GM23248 (cell line): Measurements from ENCODE around the gene CARD11. TPM values are rescaled to one million over a fixed set of nuclear protein-coding genes. Genes with fewer than 3 reads are reported as not detected.

Experiments used
- DNase-seq: peaks from one replicate; pipeline ENCODE4 v3.0.0-alpha.2; 2015
- H2AFZ ChIP-seq: fragments of 200-600 bp; sonication (generic); 2 replicates; pipeline ENCODE4 v1.6.1; 2016; ENCODE audit warnings: antibody characterized with exemption
- H3F3A ChIP-seq: fragments of 200-600 bp; sonication (generic); 2 replicates; pipeline ENCODE4 v1.6.1; 2016; ENCODE audit warnings: mild to moderate bottlenecking, antibody characterized with exemption, mixed run types; ENCODE audit not compliant: insufficient read depth
- H3K27ac ChIP-seq: fragments of 200-600 bp; sonication (generic); 2 replicates; pipeline ENCODE4 v1.5.1; 2016; ENCODE audit warnings: mild to moderate bottlenecking
- H3K27me3 ChIP-seq: fragments of 200-600 bp; sonication (generic); replicated peaks from 2 replicates; pipeline ENCODE4 v1.6.1; 2016; ENCODE audit warnings: mild to moderate bottlenecking; ENCODE audit not compliant: insufficient read depth
- H3K36me3 ChIP-seq: fragments of 200-600 bp; sonication (generic); 2 replicates; pipeline ENCODE4 v1.6.1; 2016; ENCODE audit warnings: low read depth, mild to moderate bottlenecking
- H3K4me1 ChIP-seq: fragments of 200-600 bp; sonication (generic); 2 replicates; pipeline ENCODE4 v1.6.1; 2016; ENCODE audit warnings: mild to moderate bottlenecking; ENCODE audit not compliant: insufficient read depth
- H3K4me2 ChIP-seq: fragments of 200-600 bp; sonication (generic); one replicate; pipeline ENCODE4 v1.6.1; 2016; ENCODE audit warnings: mild to moderate bottlenecking; ENCODE audit not compliant: unreplicated experiment
- H3K4me3 ChIP-seq: fragments of 200-600 bp; sonication (generic); 2 replicates; pipeline ENCODE4 v1.5.1; 2016; ENCODE audit warnings: mild to moderate bottlenecking
- H3K79me2 ChIP-seq: fragments of 200-600 bp; sonication (generic); 2 replicates; pipeline ENCODE4 v1.6.1; 2016; ENCODE audit warnings: mild to moderate bottlenecking; ENCODE audit not compliant: insufficient read depth
- H3K9ac ChIP-seq: fragments of 200-600 bp; sonication (generic); 2 replicates; pipeline ENCODE4 v1.6.1; 2016; ENCODE audit warnings: mild to moderate bottlenecking
- H3K9me2 ChIP-seq: fragments of 200-600 bp; sonication (generic); 2 replicates; pipeline ENCODE4 v1.6.1; 2016; ENCODE audit warnings: mixed run types, mild to moderate bottlenecking, moderate library complexity; ENCODE audit not compliant: insufficient read depth
- H3K9me3 ChIP-seq: fragments of 200-600 bp; sonication (generic); one replicate; pipeline ENCODE4 v1.6.1; 2017; ENCODE audit warnings: low read depth
- H4K20me1 ChIP-seq: fragments of 200-600 bp; sonication (generic); 2 replicates; pipeline ENCODE4 v1.6.0; 2016; ENCODE audit not compliant: insufficient read depth
- EZH2 ChIP-seq: fragments of 200-600 bp; sonication (generic); IDR thresholded peaks from 2 replicates; pipeline ENCODE4 v1.6.1; 2018; ENCODE audit warnings: antibody characterized with exemption, mild to moderate bottlenecking; ENCODE audit not compliant: insufficient read depth, poor library complexity, severe bottlenecking
- EZH2phosphoT487 ChIP-seq: fragments of 200-600 bp; sonication (generic); IDR thresholded peaks from 2 replicates; pipeline ENCODE4 v1.6.1; 2018; ENCODE audit warnings: antibody characterized with exemption, moderate library complexity, mild to moderate bottlenecking, low read depth; ENCODE audit not compliant: insufficient read depth
- WGBS, 2 experiments: methylation state at CpG; one replicate each; pipeline ENCODE4 v1.1.6; 2015 to 2017; ENCODE audit warnings: low lambda C conversion rate in 2 of 2, low coverage in 1 of 2; ENCODE audit errors: missing lambda C conversion rate in 2 of 2; 5-methylcytosine and 5-hydroxymethylcytosine counted together
- in situ Hi-C: fragments of 300-500 bp; cut with MboI; formaldehyde crosslinking; loops from 2 replicates; pipeline ENCODE4 v1.15.0; 2020
- polyA plus RNA-seq: library from polyadenylated mRNA; unstranded; fragments of >200 nt; fragmentation: Nextera tagmentation; extraction: Ambion mirVana; gene quantifications from 2 replicates; pipeline ENCODE4 v1.2.1, GENCODE V29; 2016
- total RNA-seq: library from RNA; depleted of rRNA; stranded (reverse); fragments of >200 nt; shearing (Covaris generic); gene quantifications from 2 replicates; pipeline ENCODE4 v1.2.3, GENCODE V29; 2014

The CARD11 gene
- total and polyA plus RNA-seq, 2 experiments from 2014 or later, result not detected

GRCh38 chr7:3078514-3078913 is 34.8 kb upstream of the CARD11 start:
- H3K4me3 ChIP-seq, result no peak overlapping the region
- no peak overlapping the region for H3K4me2 ChIP-seq
- DNase-seq, result no peak
- no peaks in the 10 kb centered on the region for H3K79me2 ChIP-seq
- no peak overlapping the region for H2AFZ ChIP-seq
- no peaks in the 10 kb centered on the region for H3K9me3 ChIP-seq
- no peak overlapping the region for H3K27ac ChIP-seq
- H3K9ac ChIP-seq, result no peak overlapping the region
- WGBS, 2 experiments, result 36 to 48% methylated on average over 7 of the region's 7 CpGs
- TF ChIP-seq EZH2phosphoT487, result no peak
- TF ChIP-seq EZH2, result no peak
- in situ Hi-C loops, result no loop called here
- no peaks in the 10 kb centered on the region for H3K27me3 ChIP-seq
- H3K36me3 ChIP-seq, result no peaks in the 10 kb centered on the region
- H3F3A ChIP-seq, result no peaks in the 10 kb centered on the region
- H4K20me1 ChIP-seq, result no peaks in the 10 kb centered on the region
- H3K4me1 ChIP-seq, result no peaks in the 10 kb centered on the region
- H3K9me2 ChIP-seq, result no peaks in the 10 kb centered on the region

- Histone ChIP-seq H4K20me1 (no peaks in the 10 kb centered on the region), H3K36me3 (no peaks in the 10 kb centered on the region), H3K27ac (no peak overlapping the region), H3K4me3 (no peak overlapping the region), H3K9ac (no peak overlapping the region), H3F3A (no peaks in the 10 kb centered on the region), H3K9me3 (no peaks in the 10 kb centered on the region), H3K9me2 (no peaks in the 10 kb centered on the region), H3K4me1 (no peaks in the 10 kb centered on the region), H3K27me3 (no peaks in the 10 kb centered on the region), H3K79me2 (no peaks in the 10 kb centered on the region), H3K4me2 (no peak overlapping the region), H2AFZ (no peak overlapping the region)
- no peak for TF ChIP-seq EZH2
- TF ChIP-seq EZH2phosphoT487, result no peak
- DNase-seq, result no peak
- in situ Hi-C loops, result no loop called here
- 12 to 19% methylated on average over 4 of the region's 4 CpGs for WGBS, 2 experiments
Observed at GRCh38 chr7:3076700-3077099, 33.0 kb upstream of the CARD11 start.

- TF ChIP-seq EZH2phosphoT487 (no peak), EZH2 (no peak)
- 0 to 5% methylated on average over 3 of the region's 3 CpGs for WGBS, 2 experiments
- no peaks in the 10 kb centered on the region for H3F3A ChIP-seq
- no peak overlapping the region for H3K27ac ChIP-seq
- H3K9me2 ChIP-seq, result no peaks in the 10 kb centered on the region
- in situ Hi-C loops, result no loop called here
- no peaks in the 10 kb centered on the region for H4K20me1 ChIP-seq
- no peaks in the 10 kb centered on the region for H3K27me3 ChIP-seq
- H3K79me2 ChIP-seq, result no peaks in the 10 kb centered on the region
- H3K36me3 ChIP-seq, result no peaks in the 10 kb centered on the region
- no peak overlapping the region for H3K9ac ChIP-seq
- H3K9me3 ChIP-seq, result no peaks in the 10 kb centered on the region
- H2AFZ ChIP-seq, result no peak overlapping the region
- no peak for DNase-seq
- no peak overlapping the region for H3K4me2 ChIP-seq
- H3K4me3 ChIP-seq, result no peak overlapping the region
- no peaks in the 10 kb centered on the region for H3K4me1 ChIP-seq
Observed at GRCh38 chr7:3076163-3076562, 32.5 kb upstream of the CARD11 start.

- TF ChIP-seq EZH2phosphoT487, result no peak
- TF ChIP-seq EZH2, result no peak
- H3K27ac ChIP-seq, result no peak overlapping the region
- no peak for DNase-seq
- H3F3A ChIP-seq, result no peaks in the 10 kb centered on the region
- H3K4me1 ChIP-seq, result no peaks in the 10 kb centered on the region
- H3K9me2 ChIP-seq, result no peaks in the 10 kb centered on the region
- H3K9ac ChIP-seq, result no peak overlapping the region
- no peaks in the 10 kb centered on the region for H3K79me2 ChIP-seq
- no peaks in the 10 kb centered on the region for H3K36me3 ChIP-seq
- H4K20me1 ChIP-seq, result no peaks in the 10 kb centered on the region
- H3K9me3 ChIP-seq, result no peaks in the 10 kb centered on the region
- H3K27me3 ChIP-seq, result no peaks in the 10 kb centered on the region
- 7 to 10% methylated on average over 4 of the region's 4 CpGs for WGBS, 2 experiments
- no peak overlapping the region for H3K4me3 ChIP-seq
- no peak overlapping the region for H3K4me2 ChIP-seq
- in situ Hi-C loops, result no loop called here
- H2AFZ ChIP-seq, result no peak overlapping the region
Observed at GRCh38 chr7:3075441-3075840, 31.8 kb upstream of the CARD11 start.

GRCh38 chr7:3074459-3074821 is 30.8 kb upstream of the CARD11 start:
- DNase-seq, result no peak
- Histone ChIP-seq H3K9me3 (no peaks in the 10 kb centered on the region), H3K27ac (no peak overlapping the region)

More at GRCh38 chr7:3074459-3074821, 30.8 kb upstream of the CARD11 start:
- in situ Hi-C loops, result no loop called here
- Histone ChIP-seq H2AFZ (no peak overlapping the region), H3K9me2 (no peaks in the 10 kb centered on the region), H3K79me2 (no peaks in the 10 kb centered on the region), H3F3A (no peaks in the 10 kb centered on the region), H3K27me3 (no peaks in the 10 kb centered on the region), H3K4me2 (no peak overlapping the region), H3K4me3 (no peak overlapping the region), H3K9ac (no peak overlapping the region), H3K4me1 (no peaks in the 10 kb centered on the region), H3K36me3 (no peaks in the 10 kb centered on the region), H4K20me1 (no peaks in the 10 kb centered on the region)
- no peak for TF ChIP-seq EZH2phosphoT487
- no peak for TF ChIP-seq EZH2
- 29 to 35% methylated on average over 4 of the region's 4 CpGs for WGBS, 2 experiments
